ENCODE measurements around the gene MCHR1.

GRCh38 chr22:40651057-40651456 lies 28.2 kb upstream of the MCHR1 start:
- TF ChIP-seq CTCF (IDR thresholded peaks at IDR 0.05) = no peak
- no peak for TF ChIP-seq POLR2A (IDR thresholded peaks at IDR 0.05)
